Spleen (tissue), 7 donors: Measurements from ENCODE around the gene TOP3A.

Experiments
- POLR2A ChIP-seq, 3 donors: fragments of 450-650 bp; IDR thresholded peaks; one replicate each; pipeline ENCODE4 v1.5.1; 2017; ENCODE audit warnings: antibody characterized with exemption in 3 of 3, mild to moderate bottlenecking in 1 of 3
- POLR2AphosphoS5 ChIP-seq, 3 donors: sonication (generic); formaldehyde crosslinking; IDR thresholded peaks; one replicate each; pipeline ENCODE4 v1.5.1; 2017; ENCODE audit warnings: antibody characterized with exemption in 3 of 3
- TF ChIP-seq, protein P1 (sequence below), 11 experiments: fragments of 200-600 bp in 7 of 11; fragments of 450-650 bp in 4 of 11; sonication (generic) in 4 of 11; IDR thresholded peaks in 8 of 11; conservative IDR thresholded peaks in 3 of 11; 1 replicate in 7 of 11; 2 replicates in 4 of 11; pipeline versions ENCODE4 v1.4.0 to v1.8.0; 2016 to 2021; ENCODE audit warnings: antibody characterized with exemption in 11 of 11, inconsistent platforms in 4 of 11, mild to moderate bottlenecking in 1 of 11
- donor health status: DM: no; HTN: no; CAD: no; lungs with moderate emphysema.
- donor health status: DM: no; HTN: no; CAD: no.
- donor health status: DM: no; HTN: no; CAD: no.

DNA sequence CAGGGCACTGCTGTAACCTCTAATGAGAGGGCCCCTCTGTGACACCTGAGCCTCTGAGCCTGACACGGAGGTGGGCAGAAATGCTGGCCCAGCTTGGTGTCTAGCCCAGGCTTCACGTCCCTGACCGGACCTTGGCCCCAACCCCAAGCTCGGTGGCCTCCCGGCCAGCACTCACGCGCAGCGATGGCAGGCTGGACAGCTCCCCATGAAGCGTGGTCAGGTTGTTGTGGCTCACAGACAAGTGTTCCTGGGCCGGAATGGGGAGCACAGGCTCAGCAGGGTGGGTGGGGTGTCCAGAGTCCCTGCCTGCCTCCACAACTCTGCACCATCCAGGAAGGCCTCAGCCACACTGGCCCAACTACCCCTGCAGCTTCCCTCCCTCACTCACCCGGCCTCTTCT is 58.4 kb downstream of the TOP3A start:
- TF ChIP-seq, protein P1, sequence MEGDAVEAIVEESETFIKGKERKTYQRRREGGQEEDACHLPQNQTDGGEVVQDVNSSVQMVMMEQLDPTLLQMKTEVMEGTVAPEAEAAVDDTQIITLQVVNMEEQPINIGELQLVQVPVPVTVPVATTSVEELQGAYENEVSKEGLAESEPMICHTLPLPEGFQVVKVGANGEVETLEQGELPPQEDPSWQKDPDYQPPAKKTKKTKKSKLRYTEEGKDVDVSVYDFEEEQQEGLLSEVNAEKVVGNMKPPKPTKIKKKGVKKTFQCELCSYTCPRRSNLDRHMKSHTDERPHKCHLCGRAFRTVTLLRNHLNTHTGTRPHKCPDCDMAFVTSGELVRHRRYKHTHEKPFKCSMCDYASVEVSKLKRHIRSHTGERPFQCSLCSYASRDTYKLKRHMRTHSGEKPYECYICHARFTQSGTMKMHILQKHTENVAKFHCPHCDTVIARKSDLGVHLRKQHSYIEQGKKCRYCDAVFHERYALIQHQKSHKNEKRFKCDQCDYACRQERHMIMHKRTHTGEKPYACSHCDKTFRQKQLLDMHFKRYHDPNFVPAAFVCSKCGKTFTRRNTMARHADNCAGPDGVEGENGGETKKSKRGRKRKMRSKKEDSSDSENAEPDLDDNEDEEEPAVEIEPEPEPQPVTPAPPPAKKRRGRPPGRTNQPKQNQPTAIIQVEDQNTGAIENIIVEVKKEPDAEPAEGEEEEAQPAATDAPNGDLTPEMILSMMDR (IDR thresholded peaks at IDR 0.05 in 8 of 11, conservative IDR thresholded peaks at IDR 0.05 in 3 of 11), result no peak
- TF ChIP-seq POLR2AphosphoS5 (IDR thresholded peaks at IDR 0.05), result no peak
- no peak for TF ChIP-seq POLR2A (IDR thresholded peaks at IDR 0.05)
